ENCODE measurements around the gene TRIM21.

TRIM21 gene

GRCh38 chr11:4393209-4393857 is at the start of gene TRIM21:
TSS of gene TRIM21 (minus strand) at chr11:4393702. CDS start at chr11:4390409, 3,293 bp downstream.
- H3K4me3 ChIP-seq (ENCODE audit: low read depth, low read length): peak within 1 kb of the TSS; percentile 84
- TF ChIP-seq CTCF (IDR thresholded peaks at IDR 0.05; ENCODE audit: low read depth, low read length): no peak

- TF ChIP-seq CTCF (IDR thresholded peaks at IDR 0.05; ENCODE audit: low read depth, low read length): no peak
- no peak overlapping the region for H3K4me3 ChIP-seq (ENCODE audit: low read depth, low read length)
Observed at GRCh38 chr11:4441515-4441914, 48.0 kb upstream of the TRIM21 start.

- H3K4me3 ChIP-seq (ENCODE audit: low read depth, low read length): no peak overlapping the region
- TF ChIP-seq CTCF (IDR thresholded peaks at IDR 0.05; ENCODE audit: low read depth, low read length): no peak
Observed at GRCh38 chr11:4436411-4436810, 42.9 kb upstream of the TRIM21 start.

- TF ChIP-seq CTCF (IDR thresholded peaks at IDR 0.05; ENCODE audit: low read depth, low read length): no peak
- no peak overlapping the region for H3K4me3 ChIP-seq (ENCODE audit: low read depth, low read length)
Observed at GRCh38 chr11:4433856-4434255, 40.4 kb upstream of the TRIM21 start.

- TF ChIP-seq CTCF (IDR thresholded peaks at IDR 0.05; ENCODE audit: low read depth, low read length): no peak
- H3K4me3 ChIP-seq (ENCODE audit: low read depth, low read length): no peak overlapping the region
Observed at GRCh38 chr11:4430051-4430450, 36.5 kb upstream of the TRIM21 start.

GRCh38 chr11:4418403-4418802 is 24.9 kb upstream of the TRIM21 start:
- no peak overlapping the region for H3K4me3 ChIP-seq (ENCODE audit: low read depth, low read length)

More at GRCh38 chr11:4418403-4418802, 24.9 kb upstream of the TRIM21 start:
- TF ChIP-seq CTCF (IDR thresholded peaks at IDR 0.05; ENCODE audit: low read depth, low read length): no peak

Measured in WI38 (cell line).